Activated CD8-positive, alpha-beta memory T cell treated with anti-CD3 and anti-CD28 coated beads for 36 hours (primary cell): ENCODE data around the gene PKIG. TPM values are rescaled to one million over a fixed set of nuclear protein-coding genes. Genes with fewer than 3 reads are reported as not detected.

ENCODE experiments used
- total RNA-seq, 2 experiments: library from RNA; stranded (reverse); gene quantifications; one replicate each; pipeline ENCODE4 v1.2.3, GENCODE V29; 2021

Gene PKIG
- total RNA-seq, 2 experiments from 2014 or later = 4.4 to 4.7 TPM

Other genes with a start within 250 kb of the PKIG start
- gene R3HDML, start 245.5 kb upstream of the PKIG start, total RNA-seq = not detected
- not detected for gene HNF4A, start 226.9 kb upstream of the PKIG start, total RNA-seq
- 10 to 100 TPM; 27.4 to 29.5 TPM for gene TTPAL, start 106.7 kb upstream of the PKIG start, total RNA-seq
- gene SERINC3, start 60.5 kb upstream of the PKIG start, total RNA-seq = 10 to 100 TPM; 54.7 to 57.0 TPM
- 10 to 100 TPM; 21.9 to 23.9 TPM for gene ADA, start 69.1 kb downstream of the PKIG start, total RNA-seq
- not detected for gene CCN5, start 132.8 kb downstream of the PKIG start, total RNA-seq
- under 1 TPM; 0.27 to 0.30 TPM for gene KCNK15, start 163.3 kb downstream of the PKIG start, total RNA-seq
- under 1 TPM in 1 of 2 experiments, not detected in 1; 0.04 TPM for gene RIMS4, start 228.0 kb downstream of the PKIG start, total RNA-seq